GDM1 (cell line): ENCODE results near the gene SLC1A3.
"Not testable (repeated sequence)": the region's sequence is repeated elsewhere in the genome, so short reads cannot be mapped to it uniquely, and the experiment has no call there.

Source experiments
- DNase-seq: peaks from one replicate; lab custom pipeline; 2025; lab: John Stamatoyannopoulos, UW

Gene SLC1A3

DNA sequence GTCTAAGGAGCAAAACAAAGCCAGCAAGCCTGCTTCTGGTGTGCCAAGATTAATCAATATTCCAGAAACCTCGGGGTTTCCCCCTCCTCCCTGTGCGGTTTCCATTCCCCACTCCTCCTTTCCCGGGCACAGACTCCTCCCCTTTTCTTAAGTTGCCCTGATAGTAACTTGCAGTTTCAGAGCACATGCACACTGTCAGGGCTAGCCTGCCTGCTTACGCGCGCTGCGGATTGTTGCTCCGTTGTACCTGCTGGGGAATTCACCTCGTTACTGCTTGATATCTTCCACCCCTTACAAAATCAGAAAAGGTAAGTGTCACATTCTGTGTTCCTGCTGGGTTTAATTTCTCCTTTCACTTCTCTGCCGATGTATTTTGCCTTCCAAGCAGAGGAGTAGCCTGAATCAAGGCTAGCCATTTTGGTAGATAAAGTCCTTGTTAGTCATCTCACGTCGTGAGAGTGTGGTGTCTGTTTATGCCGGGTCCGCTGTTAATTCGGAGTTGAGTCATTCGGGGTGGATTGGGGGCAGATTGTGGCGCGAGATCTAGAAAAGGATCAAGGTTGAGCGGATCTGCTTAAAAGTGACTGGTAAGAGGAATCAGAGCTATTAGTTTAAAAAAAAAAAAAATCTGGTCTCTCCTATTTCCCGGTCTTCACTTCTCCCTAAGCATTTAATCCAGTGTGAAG lies at the start of gene SLC1A3:
TSS of gene SLC1A3 (plus strand) at position 179 of the 686 bp plus-strand sequence. CDS start 1,818 bp downstream, outside the sequence.
- DNase-seq: peak; percentile 25

- DNase-seq: no peak
These were observed 47.8 kb upstream of the SLC1A3 start for GRCh38 chr5:36558641-36559040.

- no peak for DNase-seq
These were observed 44.8 kb upstream of the SLC1A3 start for GRCh38 chr5:36561601-36562000.

- no peak for DNase-seq
These were observed 36.9 kb upstream of the SLC1A3 start for GRCh38 chr5:36569491-36569890.

- DNase-seq: no peak
These were observed 35.9 kb upstream of the SLC1A3 start for GRCh38 chr5:36570301-36571095.

- DNase-seq: no peak
These were observed 34.9 kb upstream of the SLC1A3 start for GRCh38 chr5:36571401-36572042.

GRCh38 chr5:36573438-36573837 lies 33.0 kb upstream of the SLC1A3 start:
- DNase-seq: no peak

DNA sequence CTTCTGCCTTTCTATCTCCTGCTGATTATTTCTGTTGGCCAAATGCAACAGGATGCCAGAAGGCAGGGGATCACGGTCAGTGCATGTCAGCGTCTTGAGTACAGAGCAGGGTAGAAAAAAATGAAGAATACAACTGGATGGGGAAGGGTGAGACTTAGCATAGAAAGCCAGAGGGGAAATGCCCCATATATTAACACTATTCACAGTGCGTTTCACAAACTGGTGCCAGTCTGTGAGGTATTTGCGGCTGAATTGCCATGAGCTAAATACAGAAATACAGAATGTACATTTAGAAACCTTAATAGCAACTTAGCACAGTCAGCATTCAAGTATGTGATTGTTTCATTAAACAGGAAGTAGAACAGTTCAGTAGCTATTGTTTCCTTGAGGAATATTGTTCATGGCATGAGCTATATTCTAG lies 31.0 kb upstream of the SLC1A3 start:
- no peak for DNase-seq

DNA sequence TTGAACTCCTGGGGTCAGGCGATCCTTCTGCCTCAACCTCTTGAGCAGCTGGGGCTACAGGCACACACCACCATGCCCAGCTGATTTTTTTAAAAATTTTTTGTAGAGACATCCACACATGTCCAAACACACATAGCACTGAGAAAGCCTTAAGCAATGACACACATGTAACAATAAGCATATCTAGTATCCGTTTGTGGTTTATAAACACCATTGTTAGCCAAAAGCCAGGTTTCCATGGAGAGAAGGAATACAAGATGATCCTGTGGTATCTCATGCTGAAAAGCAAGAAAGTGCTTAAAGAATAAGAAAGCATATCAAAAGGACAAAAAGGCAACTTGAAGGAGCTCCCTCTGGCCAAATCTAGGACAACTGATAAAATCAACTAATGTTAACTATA lies 29.7 kb upstream of the SLC1A3 start:
- DNase-seq: no peak

DNA sequence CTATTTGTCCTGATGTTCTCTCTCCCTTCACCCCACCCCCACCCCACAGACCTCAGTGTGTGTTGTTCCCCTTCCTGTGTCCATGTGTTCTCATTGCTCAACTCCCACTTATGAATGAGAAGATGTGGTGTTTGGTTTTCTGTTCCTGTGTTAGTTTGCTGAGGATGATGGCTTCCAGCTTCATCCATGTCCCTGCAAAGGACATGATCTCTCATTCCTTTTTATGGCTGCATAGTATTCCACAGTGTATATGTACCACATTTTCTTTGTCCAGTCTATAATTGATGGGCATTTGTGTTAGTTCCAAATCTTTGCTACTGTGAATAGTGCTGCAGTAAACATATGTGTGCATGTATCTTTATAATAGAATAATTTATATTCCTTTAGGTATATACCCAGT lies 26.5 kb upstream of the SLC1A3 start:
- DNase-seq: not testable (repeated sequence)

GRCh38 chr5:36581070-36581469 lies 25.3 kb upstream of the SLC1A3 start:
- DNase-seq: no peak

- DNase-seq: no peak
These were observed 22.2 kb upstream of the SLC1A3 start for GRCh38 chr5:36584009-36584875.

DNA sequence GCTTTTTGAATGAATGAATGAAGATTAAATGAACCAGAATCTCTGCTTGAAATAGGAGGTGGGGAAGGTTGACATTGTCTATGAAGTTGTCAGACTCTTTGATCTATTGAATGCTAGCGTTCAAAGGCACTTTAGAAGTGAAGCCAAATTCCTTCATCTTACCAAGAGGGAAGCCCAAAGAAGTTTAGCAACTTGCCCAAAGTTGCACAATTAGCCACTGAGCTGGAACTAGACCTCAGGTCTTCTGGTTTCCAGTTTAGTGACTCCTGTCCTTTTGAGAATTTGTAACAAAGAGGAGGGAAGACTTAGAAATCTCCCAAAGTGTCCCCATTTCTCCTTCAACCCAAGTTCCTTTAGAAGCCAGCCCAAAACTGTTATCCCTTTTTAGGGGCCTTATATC lies 20.7 kb upstream of the SLC1A3 start:
- DNase-seq: no peak

GRCh38 chr5:36587354-36587753 lies 19.1 kb upstream of the SLC1A3 start:
- no peak for DNase-seq

DNA sequence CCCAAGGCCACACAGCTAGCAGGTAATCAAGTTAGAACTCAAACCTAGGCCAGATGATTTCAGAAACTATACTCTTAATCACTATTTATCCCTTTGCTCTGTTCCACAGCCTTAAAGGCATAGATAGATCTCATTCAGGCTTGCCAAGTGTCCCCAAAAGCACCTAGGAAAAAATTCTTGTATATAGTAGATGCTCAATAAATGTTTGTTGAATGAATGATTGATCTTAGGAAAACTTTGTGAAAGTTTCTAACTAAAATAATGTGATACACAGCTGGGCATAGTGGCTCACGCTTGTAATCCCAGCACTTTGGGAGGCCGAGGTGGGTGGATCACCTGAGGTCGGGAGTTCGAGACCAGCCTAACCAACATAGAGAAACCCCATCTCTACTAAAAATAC lies 16.7 kb upstream of the SLC1A3 start:
- DNase-seq: not testable (repeated sequence)

DNA sequence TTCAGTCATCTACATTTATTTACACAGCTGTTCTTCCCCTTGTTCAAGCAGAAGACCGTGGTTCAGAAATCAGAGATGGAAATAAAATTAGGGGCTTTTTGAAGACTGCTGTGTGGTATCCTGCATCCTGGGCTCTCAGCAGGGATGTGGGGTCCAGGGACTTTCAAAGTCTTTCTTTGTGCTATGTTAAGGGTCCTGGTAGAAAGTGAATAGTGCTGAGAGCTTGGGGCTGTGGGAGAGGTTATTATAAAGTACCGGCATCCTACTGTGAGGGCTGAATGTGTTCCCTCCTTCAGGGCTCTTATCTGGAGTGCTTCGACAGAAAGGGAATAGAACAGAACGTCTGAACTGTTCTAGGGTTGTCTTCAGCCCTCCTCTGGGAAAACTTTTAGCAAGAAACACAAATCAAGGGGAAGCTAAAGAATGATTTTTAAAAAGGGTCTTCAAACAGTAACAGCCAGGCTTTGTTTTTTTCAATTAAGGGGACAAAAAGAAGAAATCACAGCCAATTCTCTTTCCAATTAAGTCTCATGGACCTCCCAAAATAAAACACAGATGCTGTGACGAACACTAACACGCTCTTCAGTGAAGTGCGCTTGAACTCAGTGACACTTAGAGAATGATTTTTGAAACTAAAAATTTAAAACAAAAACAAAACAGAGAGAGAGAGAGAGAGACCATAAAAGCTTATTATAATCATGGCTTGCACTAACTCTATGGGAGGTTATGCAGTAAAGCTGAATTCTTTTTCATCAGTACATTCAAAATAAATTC lies 15.7 kb upstream of the SLC1A3 start:
- DNase-seq: no peak

GRCh38 chr5:36593867-36594266 lies 12.5 kb upstream of the SLC1A3 start:
- DNase-seq: peak; percentile 20

DNA sequence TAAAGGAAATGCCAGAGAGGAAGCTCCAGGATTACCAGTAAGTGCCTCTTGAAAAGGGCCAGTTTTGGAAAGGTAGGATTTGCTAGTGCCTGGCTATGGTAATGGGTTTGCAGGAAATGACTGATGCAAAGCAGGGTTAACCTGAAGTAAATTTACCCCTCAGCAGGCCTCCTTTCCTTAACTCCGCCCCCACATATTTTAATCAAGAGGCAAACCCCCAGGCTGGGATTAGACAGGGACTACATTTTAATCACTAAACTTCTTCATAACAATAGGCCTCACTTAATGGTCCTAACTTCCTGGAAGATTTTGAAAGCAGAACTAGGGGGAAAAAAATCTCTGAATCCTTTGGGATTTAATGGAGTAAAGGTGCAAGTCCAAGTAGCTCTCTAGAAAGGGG lies 10.2 kb upstream of the SLC1A3 start:
- no peak for DNase-seq

DNA sequence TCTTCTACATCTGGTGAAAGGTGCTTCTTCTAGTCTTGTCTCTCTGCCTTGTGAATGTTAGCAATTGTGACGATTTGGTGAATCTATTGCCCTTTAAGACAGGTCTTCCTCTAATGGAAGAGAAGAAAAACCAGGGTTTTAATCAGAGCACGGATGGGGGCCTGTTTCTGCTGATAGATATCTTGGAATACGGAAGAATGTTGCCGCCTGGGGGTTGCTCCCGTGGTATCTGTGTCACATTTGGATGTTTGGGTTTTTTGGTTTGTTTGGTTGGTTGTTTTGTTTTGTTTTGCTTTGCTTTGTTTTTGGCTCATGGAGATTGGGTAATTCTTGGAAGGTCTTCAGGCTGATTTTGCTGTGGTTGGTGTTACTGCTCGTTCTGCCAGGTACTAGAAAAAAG lies 9.7 kb upstream of the SLC1A3 start:
- DNase-seq: no peak

DNA sequence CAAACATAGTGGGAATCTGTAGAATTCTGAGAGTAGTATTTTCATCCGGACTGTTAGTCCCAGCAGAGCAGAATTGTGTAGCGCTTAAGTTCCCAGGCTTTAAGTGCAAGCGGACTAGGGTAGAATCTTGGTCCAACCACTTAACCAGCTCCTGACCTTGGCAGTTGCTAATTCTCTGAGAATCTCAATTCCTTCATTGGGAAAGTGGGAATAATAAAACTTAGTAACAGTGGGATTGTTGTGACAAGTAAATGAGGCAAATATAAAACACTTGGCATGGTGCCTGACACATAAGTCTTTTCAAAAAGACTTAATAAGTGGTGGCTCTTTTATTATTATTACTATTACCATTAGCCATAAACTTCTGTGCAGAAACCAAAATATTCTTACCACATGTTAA lies 8.4 kb upstream of the SLC1A3 start:
- no peak for DNase-seq
